ENCODE results near the gene APPL2. TPM values are rescaled to one million over a fixed set of nuclear protein-coding genes. Genes with fewer than 3 reads are reported as not detected.

The APPL2 gene, protein sequence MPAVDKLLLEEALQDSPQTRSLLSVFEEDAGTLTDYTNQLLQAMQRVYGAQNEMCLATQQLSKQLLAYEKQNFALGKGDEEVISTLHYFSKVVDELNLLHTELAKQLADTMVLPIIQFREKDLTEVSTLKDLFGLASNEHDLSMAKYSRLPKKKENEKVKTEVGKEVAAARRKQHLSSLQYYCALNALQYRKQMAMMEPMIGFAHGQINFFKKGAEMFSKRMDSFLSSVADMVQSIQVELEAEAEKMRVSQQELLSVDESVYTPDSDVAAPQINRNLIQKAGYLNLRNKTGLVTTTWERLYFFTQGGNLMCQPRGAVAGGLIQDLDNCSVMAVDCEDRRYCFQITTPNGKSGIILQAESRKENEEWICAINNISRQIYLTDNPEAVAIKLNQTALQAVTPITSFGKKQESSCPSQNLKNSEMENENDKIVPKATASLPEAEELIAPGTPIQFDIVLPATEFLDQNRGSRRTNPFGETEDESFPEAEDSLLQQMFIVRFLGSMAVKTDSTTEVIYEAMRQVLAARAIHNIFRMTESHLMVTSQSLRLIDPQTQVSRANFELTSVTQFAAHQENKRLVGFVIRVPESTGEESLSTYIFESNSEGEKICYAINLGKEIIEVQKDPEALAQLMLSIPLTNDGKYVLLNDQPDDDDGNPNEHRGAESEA
- total RNA-seq (2014; rRNA removed; shearing (Covaris generic); ENCODE audit: low replicate concordance): 4.2 and 10.7 TPM in 2 replicates

DNA sequence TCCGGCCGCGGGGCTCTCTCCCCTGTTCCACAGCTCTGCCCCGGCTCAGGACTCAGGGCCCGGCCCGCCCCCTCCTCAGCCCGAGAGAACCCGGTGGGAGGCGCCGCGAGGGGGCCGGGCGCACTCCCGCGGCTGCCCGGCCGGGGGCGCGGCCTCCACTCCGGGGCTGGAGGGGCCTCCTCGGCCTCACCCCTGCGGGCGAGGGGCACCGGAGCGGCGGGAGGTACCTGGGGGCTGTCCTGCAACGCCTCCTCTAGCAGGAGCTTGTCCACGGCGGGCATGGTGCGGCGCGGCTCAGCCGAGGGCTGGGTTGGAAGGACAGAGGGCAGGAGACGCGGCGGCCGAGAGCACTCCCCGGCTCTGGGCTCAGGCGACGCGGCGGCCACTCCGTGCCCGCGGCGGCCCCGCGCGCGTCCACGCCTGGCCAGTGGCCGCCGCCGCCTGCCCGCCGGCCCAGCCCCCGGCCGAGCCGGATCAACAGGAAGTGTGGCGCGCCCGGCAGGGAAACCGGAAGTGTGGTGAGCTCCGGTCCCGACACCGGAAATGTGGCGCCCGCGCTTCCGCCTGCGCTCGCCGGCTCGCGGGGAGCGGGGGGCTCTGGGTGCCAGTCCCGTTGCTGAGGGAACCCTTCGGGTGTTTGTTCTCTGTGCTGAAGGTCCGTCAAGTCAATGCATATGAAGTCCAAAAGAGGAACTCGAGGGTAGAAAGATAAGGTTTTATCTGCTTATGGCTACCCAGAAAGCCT, at the start of gene APPL2:
APPL2 (minus strand) TSS at position 443 of the 745 bp plus-strand sequence; CDS start at position 281, 162 bp downstream.
- in situ Hi-C loops (cut with HindIII; ENCODE audit: low pct_unique_long_range_greater_than_20kb, low sequenced_read_pairs): no loop called here
- peak; percentile 71 for DNase-seq (ENCODE audit: low read depth)

GRCh38 chr12:105285378-105285777, 49.4 kb upstream of the APPL2 start:
- in situ Hi-C loops (cut with HindIII; ENCODE audit: low pct_unique_long_range_greater_than_20kb, low sequenced_read_pairs): no loop called here
- no peak for DNase-seq (ENCODE audit: low read depth)

DNA sequence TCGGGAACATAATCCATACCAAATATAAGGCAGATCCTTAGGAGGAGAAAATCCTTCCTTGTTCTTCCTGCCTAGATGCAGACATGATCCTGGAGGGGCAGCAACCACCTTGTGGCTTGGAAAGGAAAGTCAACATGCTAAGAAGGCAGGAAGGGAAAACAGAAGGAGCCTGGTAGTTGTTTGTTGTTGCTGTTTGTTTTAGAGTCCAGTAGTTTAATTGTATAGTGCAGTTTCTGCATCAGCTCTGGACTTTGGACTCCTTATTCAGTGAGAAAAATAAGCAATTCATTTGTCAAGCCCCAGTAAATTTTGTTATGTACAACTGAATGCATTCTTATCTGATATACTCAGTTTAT, 45.7 kb upstream of the APPL2 start:
- in situ Hi-C loops (cut with HindIII; ENCODE audit: low pct_unique_long_range_greater_than_20kb, low sequenced_read_pairs): no loop called here
- no peak for DNase-seq (ENCODE audit: low read depth)

- no peak for DNase-seq (ENCODE audit: low read depth)
- in situ Hi-C loops (cut with HindIII; ENCODE audit: low pct_unique_long_range_greater_than_20kb, low sequenced_read_pairs): no loop called here
Measured at GRCh38 chr12:105280966-105281693, 45.2 kb upstream of the APPL2 start.

DNA sequence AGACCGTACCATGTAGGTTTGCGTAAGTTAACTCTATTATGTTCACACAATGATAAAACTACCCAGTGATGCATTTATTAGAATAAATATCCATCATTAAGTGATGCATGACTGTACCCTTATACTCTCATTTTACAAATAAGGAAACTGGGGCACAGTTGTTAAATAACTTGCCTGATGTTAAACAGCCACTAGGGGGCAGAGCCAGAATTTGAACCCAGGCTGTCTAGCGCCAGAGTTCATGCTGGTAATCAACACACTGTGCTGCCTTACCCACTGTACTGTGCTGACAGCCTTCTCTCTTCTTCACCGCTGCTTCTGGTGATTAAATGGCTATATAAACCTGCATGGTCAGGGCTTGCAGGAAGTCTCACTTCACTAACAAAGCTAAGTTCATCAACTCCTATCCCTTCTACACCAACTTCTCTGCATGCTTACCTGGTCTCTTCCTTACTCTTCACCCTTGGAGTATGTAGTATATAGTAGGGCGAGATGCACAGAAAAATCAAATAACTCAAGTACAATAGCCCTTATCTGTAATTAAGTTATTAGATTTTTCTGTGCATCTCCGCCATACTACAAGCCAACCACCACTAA, 43.6 kb upstream of the APPL2 start:
- in situ Hi-C loops (cut with HindIII; ENCODE audit: low pct_unique_long_range_greater_than_20kb, low sequenced_read_pairs): no loop called here
- no peak for DNase-seq (ENCODE audit: low read depth)

GRCh38 chr12:105278043-105278697, 42.2 kb upstream of the APPL2 start:
- in situ Hi-C loops (cut with HindIII; ENCODE audit: low pct_unique_long_range_greater_than_20kb, low sequenced_read_pairs): no loop called here
- DNase-seq (ENCODE audit: low read depth): no peak

DNA sequence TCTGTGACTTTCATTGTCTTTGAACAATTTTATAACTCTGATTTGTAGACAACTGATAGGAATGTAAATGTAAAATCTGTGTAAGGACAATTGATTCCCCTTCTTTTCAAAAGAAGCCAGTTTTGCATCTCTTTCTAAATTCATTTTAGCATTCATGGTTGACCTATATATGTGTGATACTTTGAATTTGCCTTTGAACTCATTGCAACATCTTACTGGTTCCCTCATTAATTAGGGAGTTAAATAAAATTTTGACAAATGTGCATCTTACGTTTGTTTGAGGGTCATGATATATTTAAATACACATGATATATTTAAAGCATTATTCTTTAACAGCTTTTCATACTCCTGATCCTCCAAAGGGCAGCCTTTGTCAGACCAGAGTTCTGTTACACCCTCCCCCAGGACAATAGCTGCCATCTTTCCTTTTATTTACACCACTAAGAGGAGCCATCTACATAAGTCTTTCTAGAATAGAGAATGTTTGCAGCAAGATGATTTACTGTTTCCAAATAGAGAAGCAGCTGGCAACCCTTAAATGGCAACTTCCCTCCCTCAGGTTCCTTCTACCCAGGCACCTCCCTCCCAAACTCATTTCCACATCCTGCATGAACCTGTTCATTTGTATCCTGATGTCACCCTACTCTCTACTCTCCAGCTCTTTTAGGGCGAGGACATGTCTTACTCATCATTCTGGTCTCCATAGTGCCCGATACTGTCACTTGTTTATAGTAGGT, 40.2 kb upstream of the APPL2 start:
- in situ Hi-C loops (cut with HindIII; ENCODE audit: low pct_unique_long_range_greater_than_20kb, low sequenced_read_pairs): no loop called here
- DNase-seq (ENCODE audit: low read depth): no peak

DNA sequence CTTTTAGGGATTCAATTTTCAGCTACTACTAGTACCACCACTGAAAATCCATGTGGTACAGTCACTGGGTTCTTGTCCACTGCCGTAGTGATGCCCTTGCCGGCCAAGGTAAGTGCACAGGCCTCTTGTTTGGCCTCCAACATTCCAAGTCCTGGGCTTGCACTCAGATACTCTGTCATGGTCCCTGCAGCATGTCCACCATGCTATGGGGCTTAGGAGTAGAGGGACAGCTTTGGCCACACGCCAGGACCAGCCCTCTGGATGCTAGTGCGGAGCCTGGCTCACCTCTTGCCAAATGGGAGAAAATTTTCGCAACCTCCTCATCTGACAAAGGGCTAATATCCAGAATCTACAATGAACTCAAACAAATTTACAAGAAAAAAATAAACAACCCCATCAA, 38.6 kb upstream of the APPL2 start:
- no peak for DNase-seq (ENCODE audit: low read depth)
- in situ Hi-C loops (cut with HindIII; ENCODE audit: low pct_unique_long_range_greater_than_20kb, low sequenced_read_pairs): no loop called here

DNA sequence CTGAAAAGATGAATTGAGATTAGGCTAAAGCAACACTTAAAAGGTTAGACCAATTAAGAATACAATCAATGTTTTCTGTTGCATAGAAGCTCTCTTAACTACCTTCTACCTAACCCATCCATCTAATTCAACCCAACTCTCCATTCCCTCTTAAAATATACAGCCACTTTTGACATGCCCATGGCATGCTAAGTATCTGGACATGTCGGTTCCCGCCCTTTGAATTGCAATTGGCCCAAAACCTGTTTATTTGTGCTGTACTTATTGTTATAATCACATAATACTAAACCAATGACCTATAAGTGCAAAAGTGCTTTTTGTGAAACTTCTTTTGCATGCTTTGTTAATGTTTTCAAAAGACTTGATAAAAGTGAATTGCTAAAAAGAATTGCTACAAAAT, 37.6 kb upstream of the APPL2 start:
- no peak for DNase-seq (ENCODE audit: low read depth)
- in situ Hi-C loops (cut with HindIII; ENCODE audit: low pct_unique_long_range_greater_than_20kb, low sequenced_read_pairs): no loop called here

DNA sequence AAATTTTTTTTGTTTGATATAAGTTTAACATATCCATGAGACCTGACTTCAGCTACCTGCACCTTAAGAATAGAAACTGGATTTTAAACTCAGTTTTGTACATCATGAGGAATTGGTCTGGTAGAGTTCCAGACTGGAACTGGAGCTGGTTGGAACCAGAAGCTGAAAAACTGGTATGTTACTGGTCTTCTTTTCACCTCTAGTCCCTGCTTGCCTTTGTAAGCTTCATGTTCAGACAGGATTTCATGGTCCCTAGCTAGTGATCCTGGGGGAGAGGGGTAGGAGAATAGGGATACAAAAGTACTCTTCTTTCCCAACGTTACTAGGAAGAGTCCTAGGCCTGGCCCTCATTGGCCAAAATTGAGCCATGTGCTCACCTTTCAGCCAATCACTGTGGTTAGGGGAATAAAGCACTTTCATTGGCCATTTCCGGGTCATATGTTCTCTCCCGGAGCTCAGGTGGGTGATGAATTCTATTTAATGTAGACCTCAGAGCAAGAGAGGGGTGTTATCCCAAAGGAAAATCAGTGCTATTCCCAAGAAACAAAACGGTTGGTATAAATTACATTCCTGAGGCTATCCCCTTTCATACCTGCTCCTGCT, 36.9 kb upstream of the APPL2 start:
- no peak for DNase-seq (ENCODE audit: low read depth)
- in situ Hi-C loops (cut with HindIII; ENCODE audit: low pct_unique_long_range_greater_than_20kb, low sequenced_read_pairs): no loop called here

GRCh38 chr12:105272152-105272551, 36.2 kb upstream of the APPL2 start:
- DNase-seq (ENCODE audit: low read depth): peak; percentile 31
- in situ Hi-C loops (cut with HindIII; ENCODE audit: low pct_unique_long_range_greater_than_20kb, low sequenced_read_pairs): no loop called here

GRCh38 chr12:105271364-105271763, 35.4 kb upstream of the APPL2 start:
- no peak for DNase-seq (ENCODE audit: low read depth)
- in situ Hi-C loops (cut with HindIII; ENCODE audit: low pct_unique_long_range_greater_than_20kb, low sequenced_read_pairs): no loop called here

GRCh38 chr12:105270671-105271255, 34.8 kb upstream of the APPL2 start:
- no peak for DNase-seq (ENCODE audit: low read depth)
- in situ Hi-C loops (cut with HindIII; ENCODE audit: low pct_unique_long_range_greater_than_20kb, low sequenced_read_pairs): no loop called here

DNA sequence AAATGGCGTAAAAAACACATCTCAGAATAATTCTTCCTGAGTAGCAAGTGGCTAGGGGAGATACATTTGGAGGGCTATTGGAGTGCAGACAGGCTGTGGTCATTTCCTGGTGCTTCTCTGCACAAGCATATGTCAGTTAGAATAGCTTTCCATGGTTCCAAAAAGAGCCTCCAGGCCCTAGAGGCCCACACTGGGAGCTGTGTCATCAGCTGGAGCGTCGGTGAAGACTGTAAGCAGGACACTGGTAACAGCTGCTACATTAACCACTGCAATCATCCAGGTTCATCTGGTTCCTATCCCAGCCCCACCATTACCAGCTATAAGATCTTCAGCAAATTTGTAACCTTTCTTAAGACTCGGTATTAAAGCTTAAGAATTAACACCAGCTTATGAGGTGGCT, 31.7 kb upstream of the APPL2 start:
- in situ Hi-C loops (cut with HindIII; ENCODE audit: low pct_unique_long_range_greater_than_20kb, low sequenced_read_pairs): no loop called here
- DNase-seq (ENCODE audit: low read depth): no peak

- in situ Hi-C loops (cut with HindIII; ENCODE audit: low pct_unique_long_range_greater_than_20kb, low sequenced_read_pairs): no loop called here
- no peak for DNase-seq (ENCODE audit: low read depth)
Measured at GRCh38 chr12:105264771-105265170, 28.8 kb upstream of the APPL2 start.

- in situ Hi-C loops (cut with HindIII; ENCODE audit: low pct_unique_long_range_greater_than_20kb, low sequenced_read_pairs): no loop called here
- DNase-seq (ENCODE audit: low read depth): no peak
Measured at GRCh38 chr12:105262461-105263184, 26.6 kb upstream of the APPL2 start.
